ENCODE measurements around the gene ACAP1.

DNA sequence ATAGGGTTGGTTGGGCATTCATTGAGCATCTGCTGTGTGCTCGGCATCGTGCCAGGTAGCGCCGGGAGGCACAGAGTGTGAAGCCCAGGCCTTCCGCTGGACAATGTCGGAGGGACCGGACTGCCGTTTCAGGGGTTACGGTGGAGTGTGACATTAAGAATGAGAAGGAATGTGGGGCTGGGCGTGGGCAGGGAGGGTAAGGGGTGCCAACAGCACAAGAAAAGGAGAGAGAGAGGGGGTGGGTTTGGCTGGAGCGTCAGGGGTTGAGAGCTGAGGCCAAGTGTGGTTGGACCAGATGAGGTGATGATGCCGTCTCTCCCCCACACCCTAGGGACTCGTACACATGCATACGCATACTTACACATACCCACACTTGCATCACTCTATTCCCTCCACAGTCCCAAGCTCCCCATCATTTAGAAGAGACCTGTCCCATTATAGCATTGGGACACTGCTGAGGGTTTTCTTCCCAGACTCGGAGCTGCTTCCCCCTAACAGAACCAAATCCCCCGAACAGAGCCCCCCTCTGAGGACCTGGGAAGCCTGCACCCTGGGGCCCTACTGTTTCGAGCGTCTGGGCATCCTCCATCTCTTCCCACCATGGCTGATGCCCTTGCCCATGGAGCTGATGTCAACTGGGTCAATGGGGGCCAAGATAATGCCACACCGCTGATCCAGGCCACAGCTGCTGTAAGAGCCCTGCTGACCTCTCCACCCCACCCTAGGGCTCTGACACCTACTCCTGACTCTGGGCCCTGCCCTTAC lies 12.3 kb downstream of the ACAP1 start:
- TF ChIP-seq, protein P1, sequence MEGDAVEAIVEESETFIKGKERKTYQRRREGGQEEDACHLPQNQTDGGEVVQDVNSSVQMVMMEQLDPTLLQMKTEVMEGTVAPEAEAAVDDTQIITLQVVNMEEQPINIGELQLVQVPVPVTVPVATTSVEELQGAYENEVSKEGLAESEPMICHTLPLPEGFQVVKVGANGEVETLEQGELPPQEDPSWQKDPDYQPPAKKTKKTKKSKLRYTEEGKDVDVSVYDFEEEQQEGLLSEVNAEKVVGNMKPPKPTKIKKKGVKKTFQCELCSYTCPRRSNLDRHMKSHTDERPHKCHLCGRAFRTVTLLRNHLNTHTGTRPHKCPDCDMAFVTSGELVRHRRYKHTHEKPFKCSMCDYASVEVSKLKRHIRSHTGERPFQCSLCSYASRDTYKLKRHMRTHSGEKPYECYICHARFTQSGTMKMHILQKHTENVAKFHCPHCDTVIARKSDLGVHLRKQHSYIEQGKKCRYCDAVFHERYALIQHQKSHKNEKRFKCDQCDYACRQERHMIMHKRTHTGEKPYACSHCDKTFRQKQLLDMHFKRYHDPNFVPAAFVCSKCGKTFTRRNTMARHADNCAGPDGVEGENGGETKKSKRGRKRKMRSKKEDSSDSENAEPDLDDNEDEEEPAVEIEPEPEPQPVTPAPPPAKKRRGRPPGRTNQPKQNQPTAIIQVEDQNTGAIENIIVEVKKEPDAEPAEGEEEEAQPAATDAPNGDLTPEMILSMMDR (IDR thresholded peaks at IDR 0.05): no peak
- no peak for TF ChIP-seq EP300 (IDR thresholded peaks at IDR 0.05)

Data from stomach (tissue), 4 donors.